Ascending aorta (tissue), 2 donors: Measurements from ENCODE around the gene FAM53C. TPM values are rescaled to one million over a fixed set of nuclear protein-coding genes. Genes with fewer than 3 reads are reported as not detected.

ENCODE experiments used
- DNase-seq, 2 donors: peaks; one replicate each; pipeline ENCODE4 v3.0.0-alpha.2; 2019; ENCODE audit warnings: low spot score in 2 of 2
- H3K27ac ChIP-seq, 2 donors: fragments of 200-600 bp; sonication (generic); one replicate each; pipeline ENCODE4 v1.5.1; 2016 to 2017; ENCODE audit warnings: mild to moderate bottlenecking in 1 of 2
- H3K27me3 ChIP-seq: fragments of 200-600 bp; sonication (generic); one replicate; pipeline ENCODE4 v1.5.1; 2017
- H3K36me3 ChIP-seq, 2 donors: fragments of 200-600 bp; sonication (generic); one replicate each; pipeline ENCODE4 v1.5.1; 2016
- H3K4me1 ChIP-seq, 2 donors: fragments of 200-600 bp; sonication (generic); one replicate each; pipeline ENCODE4 v1.5.1; 2016 to 2017; ENCODE audit warnings: mild to moderate bottlenecking in 1 of 2
- H3K4me3 ChIP-seq, 2 donors: fragments of 200-600 bp; sonication (generic); one replicate each; pipeline ENCODE4 v1.5.1; 2016 to 2017; ENCODE audit warnings: mild to moderate bottlenecking in 1 of 2
- H3K9me3 ChIP-seq, 2 donors: fragments of 200-600 bp; sonication (generic); one replicate each; pipeline ENCODE4 v1.5.1; 2016
- CTCF ChIP-seq, 3 experiments: fragments of 200-600 bp in 2 of 3; fragments of 450-650 bp in 1 of 3; sonication (generic) in 2 of 3; IDR thresholded peaks; one replicate each; pipeline ENCODE4 v1.5.1; 2016 to 2019; ENCODE audit warnings: antibody characterized with exemption in 3 of 3, mild to moderate bottlenecking in 1 of 3, moderate library complexity in 1 of 3
- intact Hi-C: fragments of 100-400 bp; cut with DNase I; formaldehyde crosslinking; loops from one replicate; pipeline ENCODE4 v1.15.1; 2023
- total RNA-seq: library from RNA; depleted of rRNA; stranded (reverse); fragments of >200 nt; gene quantifications from one replicate; pipeline ENCODE4 v1.1.0, GENCODE V29; 2016

The FAM53C gene
- 40.0 TPM for total RNA-seq

DNA sequence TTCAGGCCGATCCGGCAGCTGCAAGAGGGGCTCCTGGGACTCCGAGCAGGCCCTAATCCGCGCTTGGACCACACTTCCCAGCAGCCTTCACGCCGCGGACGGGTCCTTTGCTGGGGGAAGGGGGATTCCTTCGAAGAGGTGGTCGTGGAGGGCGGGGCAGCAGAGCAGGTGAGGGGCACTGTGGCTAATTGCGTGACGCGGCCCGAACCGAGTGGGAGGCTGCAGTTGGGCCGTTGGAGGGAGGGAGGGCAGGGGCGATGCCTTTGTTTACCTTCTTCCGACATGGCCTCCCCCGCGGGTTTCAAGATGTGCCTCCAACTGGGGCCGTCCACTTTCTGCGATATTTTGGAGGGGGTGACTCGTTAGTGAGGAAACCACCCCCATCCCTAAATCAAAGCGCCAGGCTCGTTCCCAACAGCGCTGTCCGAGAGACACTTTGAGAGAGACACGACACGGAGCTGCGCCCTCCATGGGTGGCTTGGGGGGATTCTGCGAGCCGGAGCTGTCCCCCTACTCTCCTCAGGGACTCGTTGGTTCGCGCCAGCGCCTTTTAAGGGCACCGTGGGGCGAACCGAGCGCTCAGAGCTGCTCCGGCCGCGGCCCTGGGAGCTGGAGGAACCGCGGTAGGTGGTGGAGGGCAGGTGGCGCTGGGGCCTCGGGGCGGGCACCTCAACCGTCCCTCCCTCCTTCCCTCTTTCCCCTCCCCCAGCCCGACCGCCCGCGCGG, at the start of gene FAM53C:
FAM53C (plus strand) TSS at position 582 of the 726 bp plus-strand sequence. CDS start 3,070 bp downstream, outside the sequence.
- H3K9me3 ChIP-seq, result no peaks in the 10 kb centered on the region
- intact Hi-C loops, result loop anchor here (1.0 to 10.0 kb wide), 4 partner anchors 14 to 713 kb away; partner anchors contain the start of genes CDC23, ETF1 and KDM3B
- H3K27ac ChIP-seq, result peak within 1 kb of the TSS; percentile 94 to 95
- peaks cover 6 to 10% of the 10 kb centered on the region in 2 donors for H3K36me3 ChIP-seq
- peaks cover 0 to 8% of the 10 kb centered on the region in 2 donors for H3K4me1 ChIP-seq
- peak within 1 kb of the TSS; percentile 87 to 93 for H3K4me3 ChIP-seq
- peak; percentile 69 to 94 for DNase-seq
- no peak for TF ChIP-seq CTCF (IDR thresholded peaks at IDR 0.05)
- no peaks in the 10 kb centered on the region for H3K27me3 ChIP-seq

- Histone ChIP-seq H3K27me3 (no peaks in the 10 kb centered on the region), H3K27ac (no peak overlapping the region), H3K4me1 (no peaks in the 10 kb centered on the region), H3K4me3 (no peak overlapping the region), H3K36me3 (no peaks in the 10 kb centered on the region), H3K9me3 (no peaks in the 10 kb centered on the region)
- TF ChIP-seq CTCF (IDR thresholded peaks at IDR 0.05), result no peak
- intact Hi-C loops, result no loop called here
- DNase-seq, result no peak
Observed at GRCh38 chr5:138289296-138289695, 48.8 kb upstream of the FAM53C start.

- no peaks in the 10 kb centered on the region for H3K4me1 ChIP-seq
- H3K27me3 ChIP-seq, result no peaks in the 10 kb centered on the region
- H3K27ac ChIP-seq, result no peak overlapping the region
- no peak for TF ChIP-seq CTCF (IDR thresholded peaks at IDR 0.05)
- no peaks in the 10 kb centered on the region for H3K9me3 ChIP-seq
- intact Hi-C loops, result no loop called here
- no peak for DNase-seq
- H3K36me3 ChIP-seq, result no peaks in the 10 kb centered on the region
- no peak overlapping the region for H3K4me3 ChIP-seq
Observed at GRCh38 chr5:138303372-138303771, 34.7 kb upstream of the FAM53C start.

DNA sequence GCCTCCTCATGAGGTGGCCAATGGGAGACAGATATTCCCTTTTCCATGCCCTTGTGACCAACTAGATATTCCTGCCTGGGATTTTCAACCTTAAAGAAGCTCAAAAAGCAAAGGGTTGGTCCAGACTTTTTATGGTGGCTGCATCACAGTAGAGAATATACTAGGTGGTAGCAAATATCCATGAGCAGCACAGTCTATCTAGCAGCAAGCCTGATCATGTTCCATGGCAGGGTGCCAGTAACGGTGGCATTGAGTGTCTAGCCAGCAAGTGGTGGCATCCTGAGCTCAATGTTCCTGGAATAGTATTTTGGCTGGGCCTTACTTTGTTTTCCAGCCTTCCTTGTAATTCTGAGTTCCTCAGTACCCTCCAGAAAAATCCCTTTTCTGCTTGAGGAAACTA, 32.3 kb upstream of the FAM53C start:
- no peaks in the 10 kb centered on the region for H3K27me3 ChIP-seq
- intact Hi-C loops, result no loop called here
- DNase-seq, result no peak
- no peaks in the 10 kb centered on the region for H3K36me3 ChIP-seq
- no peak overlapping the region for H3K27ac ChIP-seq
- no peaks in the 10 kb centered on the region for H3K4me1 ChIP-seq
- no peak for TF ChIP-seq CTCF (IDR thresholded peaks at IDR 0.05)
- H3K4me3 ChIP-seq, result no peak overlapping the region
- H3K9me3 ChIP-seq, result no peaks in the 10 kb centered on the region

GRCh38 chr5:138315751-138316278, 22.3 kb upstream of the FAM53C start:
- no peak overlapping the region for H3K27ac ChIP-seq
- DNase-seq, result no peak
- no peak overlapping the region for H3K4me3 ChIP-seq
- H3K4me1 ChIP-seq, result no peaks in the 10 kb centered on the region
- H3K9me3 ChIP-seq, result no peaks in the 10 kb centered on the region
- intact Hi-C loops, result no loop called here
- no peak for TF ChIP-seq CTCF (IDR thresholded peaks at IDR 0.05)
- no peaks in the 10 kb centered on the region for H3K36me3 ChIP-seq
- H3K27me3 ChIP-seq, result no peaks in the 10 kb centered on the region
